OCI-LY3 (cell line): Measurements from ENCODE around the gene CELF5.

Experiments
- EZH2phosphoT487 ChIP-seq: fragments of 200-600 bp; shearing (Covaris generic); IDR thresholded peaks from 2 replicates; pipeline ENCODE4 v1.6.1; 2018; ENCODE audit warnings: antibody characterized with exemption, mixed run types, low read depth
- TF ChIP-seq, protein P1 (sequence below): fragments of 200-600, 300-600 bp; sonication (generic); IDR thresholded peaks from 2 replicates; pipeline ENCODE4 v1.5.1; 2014; ENCODE audit warnings: antibody characterized with exemption, low read length, low read depth

DNA sequence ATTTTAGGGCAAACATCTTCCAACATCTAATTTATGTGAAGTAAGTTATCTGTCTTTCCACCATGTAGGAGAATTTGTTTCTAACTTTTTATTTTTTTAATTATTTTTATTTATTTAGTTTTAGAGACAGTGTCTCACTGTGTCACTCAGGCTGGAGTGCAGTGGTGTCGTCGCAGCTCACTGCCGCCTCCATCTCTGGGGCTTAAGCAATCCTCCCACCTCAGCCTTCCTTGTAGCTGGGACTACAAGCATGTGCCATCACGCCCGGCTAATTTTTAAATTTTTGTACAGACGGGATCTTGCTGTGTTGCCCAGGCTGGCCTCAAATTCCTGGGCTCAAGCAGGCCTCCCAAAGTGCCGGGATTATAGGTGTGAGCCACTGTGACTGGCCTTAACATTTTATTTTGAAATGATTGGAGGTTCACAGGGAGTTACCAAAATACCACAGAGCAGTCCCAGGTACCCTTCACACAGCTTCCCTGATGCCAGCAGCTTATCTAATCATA lies 58.8 kb downstream of the CELF5 start:
- TF ChIP-seq, protein P1, sequence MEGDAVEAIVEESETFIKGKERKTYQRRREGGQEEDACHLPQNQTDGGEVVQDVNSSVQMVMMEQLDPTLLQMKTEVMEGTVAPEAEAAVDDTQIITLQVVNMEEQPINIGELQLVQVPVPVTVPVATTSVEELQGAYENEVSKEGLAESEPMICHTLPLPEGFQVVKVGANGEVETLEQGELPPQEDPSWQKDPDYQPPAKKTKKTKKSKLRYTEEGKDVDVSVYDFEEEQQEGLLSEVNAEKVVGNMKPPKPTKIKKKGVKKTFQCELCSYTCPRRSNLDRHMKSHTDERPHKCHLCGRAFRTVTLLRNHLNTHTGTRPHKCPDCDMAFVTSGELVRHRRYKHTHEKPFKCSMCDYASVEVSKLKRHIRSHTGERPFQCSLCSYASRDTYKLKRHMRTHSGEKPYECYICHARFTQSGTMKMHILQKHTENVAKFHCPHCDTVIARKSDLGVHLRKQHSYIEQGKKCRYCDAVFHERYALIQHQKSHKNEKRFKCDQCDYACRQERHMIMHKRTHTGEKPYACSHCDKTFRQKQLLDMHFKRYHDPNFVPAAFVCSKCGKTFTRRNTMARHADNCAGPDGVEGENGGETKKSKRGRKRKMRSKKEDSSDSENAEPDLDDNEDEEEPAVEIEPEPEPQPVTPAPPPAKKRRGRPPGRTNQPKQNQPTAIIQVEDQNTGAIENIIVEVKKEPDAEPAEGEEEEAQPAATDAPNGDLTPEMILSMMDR, result no peak
- TF ChIP-seq EZH2phosphoT487, result no peak
